Activated T-cell treated with anti-CD3 and anti-CD28 coated beads for 1 hour (primary cell): Measurements from ENCODE around the gene MAGOHB.
"Not testable (repeated sequence)": the region's sequence is repeated elsewhere in the genome, so short reads cannot be mapped to it uniquely, and the experiment has no call there.

Experiments used
- DNase-seq: peaks from one replicate; pipeline ENCODE4 v3.0.0-alpha.2; 2020; ENCODE audit warnings: low read depth

The MAGOHB gene

DNA sequence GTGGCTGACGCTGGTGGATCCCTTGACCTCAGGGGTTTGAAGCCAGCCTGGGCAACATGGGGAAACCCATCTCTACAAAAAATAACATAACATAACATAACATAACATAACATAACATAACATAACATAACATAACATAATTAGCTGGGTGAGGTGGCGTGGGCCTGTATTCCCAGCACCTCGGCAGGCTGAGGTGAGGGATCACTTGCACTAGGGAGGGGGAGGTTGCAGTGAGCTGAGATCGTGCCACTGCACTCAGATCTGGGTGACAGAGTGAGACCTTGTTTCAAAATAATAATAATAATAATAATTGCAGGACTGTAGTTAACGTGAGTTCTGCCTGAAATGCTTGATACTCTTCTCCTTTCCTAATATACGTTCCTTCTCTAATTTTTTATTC lies 1.3 kb downstream of the MAGOHB start:
- DNase-seq: no peak

DNA sequence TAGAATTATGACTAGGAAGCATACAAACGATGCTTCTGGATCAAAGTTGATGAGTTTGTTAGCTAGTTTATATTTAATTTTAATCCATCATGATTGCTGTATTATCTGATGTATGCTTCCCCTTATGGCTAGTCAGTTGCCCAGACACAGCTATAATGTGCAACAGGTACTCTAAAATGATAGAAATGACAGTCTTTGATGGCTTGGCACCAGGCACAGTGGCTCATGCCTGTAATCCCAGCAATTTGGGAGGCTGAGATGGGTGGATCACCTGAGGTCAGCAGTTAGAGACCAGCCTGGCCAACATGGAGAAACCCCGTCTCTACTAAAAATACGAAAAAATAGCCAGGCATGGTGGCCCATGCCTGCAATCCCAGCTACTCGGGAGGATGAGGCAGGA lies 2.2 kb downstream of the MAGOHB start:
- DNase-seq: not testable (repeated sequence)

DNA sequence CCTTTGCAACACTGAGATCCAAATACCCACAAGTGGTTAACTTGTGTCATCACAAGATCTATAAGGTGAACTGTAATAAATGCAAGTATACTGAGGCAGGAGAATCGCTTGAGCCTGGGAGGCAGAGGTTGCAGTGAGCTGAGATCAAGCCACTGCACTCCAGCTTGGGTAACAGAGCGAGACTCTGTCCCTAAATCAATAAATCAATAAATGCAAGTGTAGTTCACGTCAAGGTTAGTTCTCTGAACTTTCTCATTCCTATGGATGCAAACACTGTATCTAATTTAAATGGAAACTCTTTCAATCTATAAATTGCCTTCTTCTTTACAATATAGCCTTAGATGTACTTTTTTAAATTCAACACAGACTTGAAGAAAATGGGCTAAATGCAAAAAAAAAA lies 3.2 kb downstream of the MAGOHB start:
- DNase-seq: no peak

DNA sequence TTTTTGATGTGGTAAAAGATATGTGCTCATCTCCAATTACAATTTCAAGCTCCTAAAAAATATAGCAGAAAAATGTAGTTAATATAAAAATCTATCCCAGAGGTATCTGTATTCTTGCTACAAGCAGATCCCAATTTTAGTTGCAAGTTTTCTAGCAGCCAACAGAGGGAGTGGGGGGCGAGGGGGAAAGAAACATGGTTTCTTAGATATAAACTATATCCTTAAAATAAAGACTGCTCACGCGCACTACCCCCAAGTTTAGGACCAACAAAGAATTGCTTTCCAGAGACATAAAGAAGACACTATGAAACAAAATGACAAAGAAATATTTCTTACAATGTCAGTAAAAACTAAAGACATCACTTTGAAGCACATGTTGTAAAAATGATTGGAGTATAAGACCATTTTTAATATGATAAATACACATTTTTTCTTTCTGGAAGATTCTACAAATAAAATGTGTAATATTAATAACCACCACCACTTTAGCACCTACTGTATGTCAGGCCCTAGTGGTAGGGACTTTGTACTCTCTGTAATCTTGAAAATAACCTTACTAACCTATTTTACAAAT lies 5.4 kb downstream of the MAGOHB start:
- DNase-seq: no peak

DNA sequence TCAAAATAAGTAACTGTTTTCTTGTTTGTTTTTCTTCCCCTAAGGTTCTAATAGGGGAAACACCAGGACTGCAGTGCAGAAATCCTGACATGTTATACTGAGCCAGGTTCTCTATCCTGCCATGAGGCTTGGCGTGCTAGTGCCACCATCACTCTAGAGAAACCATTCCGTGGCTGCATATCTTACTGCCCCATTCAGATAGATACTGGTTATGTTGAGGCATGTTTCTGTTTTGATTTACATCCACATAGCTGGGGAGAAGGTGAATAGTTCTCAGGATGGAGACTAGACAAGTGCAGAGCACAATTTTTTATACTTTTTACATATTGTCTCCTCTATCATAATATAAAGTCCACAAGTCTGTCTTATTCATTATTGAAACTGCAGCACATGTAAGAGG lies 11.5 kb downstream of the MAGOHB start:
- no peak for DNase-seq

DNA sequence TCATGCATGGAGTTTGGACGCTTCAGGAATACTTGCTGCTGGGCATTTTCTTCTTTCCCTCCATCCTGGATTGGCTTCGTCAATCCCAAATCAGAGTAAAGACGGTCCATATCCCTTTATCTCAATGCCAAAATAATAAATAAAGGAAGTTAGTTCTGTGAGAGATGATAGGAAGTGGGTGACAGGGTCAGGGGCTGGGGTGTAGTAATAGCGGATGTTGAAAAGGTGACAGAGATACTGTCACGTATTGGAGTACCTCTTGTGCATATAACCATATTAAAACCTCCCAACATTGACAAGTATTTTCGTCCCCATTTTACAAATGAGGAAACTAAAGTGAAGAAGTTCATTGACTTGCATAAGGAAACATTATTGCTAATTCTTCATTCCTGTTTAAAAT lies 12.4 kb downstream of the MAGOHB start:
- no peak for DNase-seq

DNA sequence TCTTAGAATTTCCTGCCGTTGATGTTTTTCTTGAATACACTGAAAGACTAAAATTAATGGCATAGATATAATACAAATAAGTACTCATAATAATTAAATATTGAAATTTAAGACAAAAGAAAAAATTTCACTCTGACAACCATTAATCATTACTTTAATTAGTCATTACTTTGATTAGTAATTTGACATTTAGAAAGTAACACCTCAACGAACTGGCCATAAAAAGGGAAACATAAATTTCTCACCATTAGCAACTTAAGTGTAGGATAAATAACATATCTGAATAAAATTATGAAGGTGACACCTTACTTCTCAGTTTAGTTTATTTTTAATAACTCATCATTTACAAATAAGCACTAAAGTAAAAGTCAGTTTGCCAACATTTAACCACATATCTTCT lies 17.5 kb downstream of the MAGOHB start:
- no peak for DNase-seq

DNA sequence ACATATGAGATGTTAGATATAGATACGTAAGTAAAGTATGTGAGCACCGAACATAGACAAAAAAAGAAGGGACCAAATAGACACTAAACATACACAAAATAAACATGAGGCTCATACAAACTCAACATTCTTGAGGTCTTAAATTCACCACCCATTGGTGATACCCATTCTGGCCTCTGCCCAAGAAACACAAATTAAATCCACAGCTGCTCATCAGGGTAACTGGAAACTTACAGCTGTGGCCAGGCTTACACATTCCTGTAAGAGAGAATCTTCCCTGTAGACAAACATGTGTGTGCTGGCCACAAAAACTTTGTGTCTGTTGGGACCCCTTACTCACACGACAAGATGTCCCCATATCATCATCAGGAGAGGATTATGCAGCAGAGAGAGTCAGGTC lies 22.4 kb downstream of the MAGOHB start:
- no peak for DNase-seq

DNA sequence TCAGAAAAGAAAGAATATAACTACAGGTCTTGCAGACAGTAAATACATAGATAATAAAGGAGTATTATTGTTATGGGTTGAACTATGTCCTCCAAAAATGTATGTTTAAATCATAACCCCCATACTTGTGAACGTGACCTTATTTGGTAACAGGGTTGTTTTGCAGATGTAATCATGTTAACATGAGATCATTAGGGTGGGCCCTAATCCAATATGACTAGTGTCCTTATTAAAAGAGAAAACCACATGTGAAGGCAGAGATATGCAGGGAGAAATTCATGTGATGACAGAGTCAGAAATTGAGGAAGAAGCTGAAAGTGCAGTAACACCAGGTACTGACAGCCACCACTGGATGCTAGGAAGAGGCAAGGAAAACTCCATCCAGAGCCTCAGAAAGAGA lies 29.0 kb downstream of the MAGOHB start:
- DNase-seq: no peak

DNA sequence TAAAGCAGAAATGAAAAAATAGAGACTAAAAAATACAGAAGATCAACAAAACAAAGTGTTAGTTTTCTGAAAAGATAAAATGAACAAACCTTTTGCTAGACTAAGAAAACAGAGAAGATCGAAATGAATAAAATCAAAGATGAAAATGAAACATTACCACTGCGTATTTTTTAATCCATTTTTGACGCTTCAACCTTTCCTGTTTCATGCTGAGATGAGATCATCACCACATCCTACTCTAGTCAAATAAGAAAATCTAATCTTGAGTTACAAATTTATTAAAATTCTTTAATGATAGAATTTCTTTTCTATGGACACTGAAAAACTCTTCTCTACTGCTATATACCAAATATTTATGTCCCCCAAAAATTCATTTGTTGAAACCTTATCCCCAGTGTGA lies 30.7 kb downstream of the MAGOHB start:
- no peak for DNase-seq

- DNase-seq: not testable (repeated sequence)
Observed at GRCh38 chr12:10582133-10582532, 31.3 kb downstream of the MAGOHB start.

GRCh38 chr12:10574307-10574706 lies 39.1 kb downstream of the MAGOHB start:
- no peak for DNase-seq

DNA sequence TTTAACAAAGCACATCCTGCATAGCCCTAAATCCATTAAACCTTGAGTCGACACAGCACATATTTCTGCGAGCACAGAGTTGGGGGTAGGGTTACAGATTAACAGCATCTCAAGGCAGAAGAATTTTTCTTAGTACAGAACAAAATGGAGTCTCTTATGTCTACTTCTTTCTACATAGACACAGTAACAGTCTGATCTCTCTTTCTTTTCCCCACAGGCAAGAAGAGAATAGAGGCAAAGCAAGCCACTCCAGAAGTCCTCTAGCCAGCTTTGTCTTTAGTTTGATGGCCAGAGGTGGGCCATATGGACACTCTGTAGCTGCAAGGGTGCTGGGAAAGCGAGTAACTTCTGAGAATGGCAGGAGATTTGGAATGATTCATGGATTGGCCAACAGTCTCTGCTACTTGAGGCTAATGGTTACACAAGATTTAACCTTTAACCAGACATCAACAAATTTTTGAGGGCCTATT lies 41.4 kb downstream of the MAGOHB start:
- DNase-seq: not testable (repeated sequence)

DNA sequence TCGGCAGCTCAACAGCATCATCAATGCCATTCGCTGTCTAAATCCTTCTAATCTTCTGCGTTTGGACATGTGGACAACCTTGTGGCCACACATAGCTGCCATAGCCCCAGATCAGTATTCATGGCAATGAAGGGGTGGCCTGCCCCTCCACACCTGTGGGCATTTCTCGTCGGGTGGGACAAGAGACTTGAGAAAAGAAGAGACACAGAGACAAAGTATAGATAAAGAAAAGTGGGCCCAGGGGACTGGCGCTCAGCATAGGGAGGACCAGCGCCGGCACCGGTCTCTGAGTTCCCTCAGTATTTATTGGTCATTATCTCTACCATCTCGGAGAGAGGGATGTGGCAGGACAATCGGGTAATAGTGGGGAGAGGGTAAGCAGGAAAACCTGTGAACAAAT lies 42.3 kb downstream of the MAGOHB start:
- no peak for DNase-seq

DNA sequence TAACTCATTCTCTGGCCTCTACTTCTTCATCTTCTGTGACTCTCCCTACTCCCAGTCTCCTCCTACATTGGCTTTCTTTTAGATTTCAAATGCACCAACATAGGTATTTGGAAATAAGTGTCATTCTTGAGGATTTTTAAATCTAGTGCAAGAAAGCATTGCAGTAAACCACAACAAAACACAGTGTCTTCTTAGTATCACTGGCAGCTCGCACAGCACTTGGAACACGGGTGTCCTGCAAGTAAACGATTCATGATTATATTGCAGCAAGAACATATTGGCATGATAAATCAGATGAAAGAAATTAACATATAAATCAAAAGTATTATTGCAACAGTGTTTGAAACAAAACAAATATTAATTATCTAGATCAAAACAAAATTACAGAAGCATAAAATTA lies 45.6 kb downstream of the MAGOHB start:
- no peak for DNase-seq

GRCh38 chr12:10563966-10564365 lies 49.4 kb downstream of the MAGOHB start:
- no peak for DNase-seq

DNA sequence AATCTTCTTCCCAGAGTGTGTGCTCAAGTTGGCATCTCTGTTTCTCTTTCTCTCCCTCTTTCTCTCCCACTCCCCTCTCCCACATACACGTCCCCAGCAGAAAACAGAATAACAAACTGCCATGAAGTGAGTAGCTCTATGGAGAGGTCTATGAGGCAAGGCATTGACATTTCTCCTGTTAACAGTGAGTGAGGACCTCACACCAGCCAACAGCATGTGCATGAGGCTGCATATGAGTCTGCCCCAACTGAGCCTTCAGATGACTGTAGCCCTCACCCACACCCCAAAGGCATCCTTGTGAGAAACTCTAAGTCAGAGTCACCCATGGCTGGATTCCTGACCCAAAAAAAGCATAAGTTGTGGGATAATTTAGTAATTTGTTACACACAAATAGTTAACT lies 50.4 kb downstream of the MAGOHB start:
- DNase-seq: no peak

GRCh38 chr12:10562306-10562933 lies 51.0 kb downstream of the MAGOHB start:
- no peak for DNase-seq

- DNase-seq: no peak
Observed at GRCh38 chr12:10559244-10559643, 54.2 kb downstream of the MAGOHB start.

DNA sequence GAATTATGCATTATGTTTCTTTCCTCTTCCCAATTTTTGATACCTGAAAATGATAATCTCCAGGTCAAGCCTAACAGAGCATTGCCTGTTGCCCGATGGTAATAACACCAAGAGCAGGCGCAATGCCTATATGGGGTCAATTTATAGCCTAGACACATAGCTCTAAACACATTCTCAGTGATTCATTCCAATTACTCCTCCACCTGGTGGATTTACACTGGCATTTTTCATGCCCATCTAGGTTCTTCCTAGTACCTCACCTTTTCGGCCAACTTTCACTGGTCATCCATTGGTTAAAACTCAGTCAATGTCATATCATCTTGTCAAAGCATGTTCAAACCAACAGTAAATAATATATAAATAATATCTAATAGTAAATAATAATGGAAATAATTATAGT lies 54.6 kb downstream of the MAGOHB start:
- no peak for DNase-seq

DNA sequence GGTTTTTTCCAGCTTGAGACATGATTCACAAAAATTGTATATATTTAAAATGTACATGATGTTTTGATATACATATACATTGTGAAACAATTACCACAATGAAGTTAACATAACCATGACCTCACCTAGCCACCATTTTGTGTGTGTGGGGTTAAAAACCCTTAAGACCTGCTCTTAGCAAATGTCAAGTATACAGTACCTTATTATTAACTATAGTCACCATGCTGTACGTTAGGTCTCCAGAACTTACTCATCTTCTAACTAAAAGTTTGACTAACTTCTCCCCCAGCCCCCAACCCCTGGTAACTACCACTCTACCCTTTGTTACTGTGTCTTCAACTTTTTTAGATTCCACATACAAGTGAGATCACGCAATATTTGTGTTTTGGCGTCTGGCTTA lies 55.1 kb downstream of the MAGOHB start:
- DNase-seq: no peak

GRCh38 chr12:10557766-10558165 lies 55.6 kb downstream of the MAGOHB start:
- no peak for DNase-seq

- no peak for DNase-seq
Observed at GRCh38 chr12:10557329-10557728, 56.1 kb downstream of the MAGOHB start.

GRCh38 chr12:10554756-10555481 lies 58.5 kb downstream of the MAGOHB start:
- DNase-seq: no peak
